KG1 (cell line): ENCODE results near the gene SLC16A8.

Source experiments
- DNase-seq: peaks from one replicate; lab custom pipeline; 2025; lab: John Stamatoyannopoulos, UW

SLC16A8 gene

GRCh38 chr22:38028344-38029130 lies 55.4 kb downstream of the SLC16A8 start:
- no peak for DNase-seq
